OCI-LY1 (cell line): ENCODE results near the gene FHIT.
A peak's percentile ranks its signal among the peaks of the same experiment; 100 is the strongest.

Source experiments
- H2AFZ ChIP-seq: fragments of 200-600 bp; sonication (generic), shearing (Covaris generic); 2 replicates; pipeline ENCODE4 v1.6.0; 2014; ENCODE audit warnings: antibody characterized with exemption, mild to moderate bottlenecking, low read length
- H3F3A ChIP-seq: fragments of 200-600 bp; sonication (generic), shearing (Covaris generic); 2 replicates; pipeline ENCODE4 v1.6.0; 2014; ENCODE audit warnings: mild to moderate bottlenecking, antibody characterized with exemption, low read length, moderate library complexity; ENCODE audit not compliant: insufficient read depth
- H3K27ac ChIP-seq: fragments of 200-600 bp; sonication (generic); 2 replicates; pipeline ENCODE4 v1.5.1; 2014; ENCODE audit warnings: low read length, mixed run types, mild to moderate bottlenecking, low read depth; ENCODE audit not compliant: poor library complexity, severe bottlenecking
- H3K27me3 ChIP-seq: fragments of 200-600 bp; sonication (generic); 2 replicates; pipeline ENCODE4 v1.6.0; 2014; ENCODE audit warnings: antibody characterized with exemption, mild to moderate bottlenecking, low read length, moderate library complexity; ENCODE audit not compliant: insufficient read depth
- H3K36me3 ChIP-seq: fragments of 200-600 bp; sonication (generic); 2 replicates; pipeline ENCODE4 v1.6.1; 2014; ENCODE audit warnings: mild to moderate bottlenecking, antibody characterized with exemption, low read length, moderate library complexity, mixed read lengths; ENCODE audit not compliant: insufficient read depth
- H3K4me1 ChIP-seq: fragments of 200-600 bp; sonication (generic); 2 replicates; pipeline ENCODE4 v1.5.1; 2014; ENCODE audit warnings: mild to moderate bottlenecking, low read length, moderate library complexity; ENCODE audit not compliant: insufficient read depth, severe bottlenecking
- H3K4me2 ChIP-seq: fragments of 200-600 bp; sonication (generic), shearing (Covaris generic); 2 replicates; pipeline ENCODE4 v1.6.1; 2014; ENCODE audit warnings: low read length
- H3K4me3 ChIP-seq: fragments of 200-600 bp; sonication (generic); 2 replicates; pipeline ENCODE4 v1.5.1; 2014; ENCODE audit warnings: low read length, low read depth, mild to moderate bottlenecking, mixed read lengths; ENCODE audit not compliant: poor library complexity, severe bottlenecking
- H3K79me2 ChIP-seq: fragments of 200-600 bp; shearing (Covaris generic); 2 replicates; pipeline ENCODE4 v1.6.1; 2016; ENCODE audit warnings: mixed run types, low read length, mixed read lengths; ENCODE audit not compliant: insufficient read depth
- H3K9ac ChIP-seq: fragments of 200-600 bp; sonication (generic), shearing (Covaris generic); 2 replicates; pipeline ENCODE4 v1.6.1; 2014; ENCODE audit warnings: mild to moderate bottlenecking, low read length, mixed read lengths
- H3K9me2 ChIP-seq: fragments of 200-600 bp; sonication (generic), shearing (Covaris generic); 2 replicates; pipeline ENCODE4 v1.6.1; 2014; ENCODE audit warnings: low read depth, mild to moderate bottlenecking, low read length, mixed read lengths
- H3K9me3 ChIP-seq: fragments of 200-600 bp; shearing (Covaris generic); 2 replicates; pipeline ENCODE4 v1.6.1; 2014; ENCODE audit warnings: low read length, mixed read lengths
- H4K20me1 ChIP-seq: fragments of 200-600 bp; sonication (generic), shearing (Covaris generic); 2 replicates; pipeline ENCODE4 v1.6.0; 2016; ENCODE audit warnings: mild to moderate bottlenecking, low read length; ENCODE audit not compliant: insufficient read depth
- CTCF ChIP-seq: fragments of 200-600 bp; sonication (generic), shearing (Covaris generic); IDR thresholded peaks from 2 replicates; pipeline ENCODE4 v1.5.1; 2017; ENCODE audit warnings: mild to moderate bottlenecking, antibody characterized with exemption, low read length, moderate library complexity, mixed read lengths
- EZH2 ChIP-seq: fragments of 200-600 bp; sonication (generic), shearing (Covaris generic); IDR thresholded peaks from 2 replicates; pipeline ENCODE4 v1.8.0; 2017; ENCODE audit warnings: borderline replicate concordance, mixed run types, mild to moderate bottlenecking, antibody characterized with exemption, low read length, moderate library complexity, mixed read lengths

The FHIT gene

GRCh38 chr3:60650171-60650570 lies 601.1 kb downstream of the FHIT start:
- H3K4me1 ChIP-seq, result peaks cover 12% of the 10 kb centered on the region
- H3K4me2 ChIP-seq, result no peak overlapping the region
- no peak overlapping the region for H3K27ac ChIP-seq
- H3K9me3 ChIP-seq, result no peaks in the 10 kb centered on the region
- no peaks in the 10 kb centered on the region for H3K9me2 ChIP-seq
- no peaks in the 10 kb centered on the region for H3K79me2 ChIP-seq
- no peak overlapping the region for H2AFZ ChIP-seq
- H4K20me1 ChIP-seq, result no peaks in the 10 kb centered on the region
- TF ChIP-seq CTCF (peak; percentile 29; the same call in 1 of the 2 replicates), EZH2 (no peak)
- no peaks in the 10 kb centered on the region for H3F3A ChIP-seq
- no peak overlapping the region for H3K4me3 ChIP-seq
- H3K9ac ChIP-seq, result no peak overlapping the region
- no peaks in the 10 kb centered on the region for H3K27me3 ChIP-seq
- H3K36me3 ChIP-seq, result no peaks in the 10 kb centered on the region

GRCh38 chr3:60645801-60646200 lies 605.5 kb downstream of the FHIT start:
- H3K27ac ChIP-seq, result no peak overlapping the region
- no peak overlapping the region for H3K4me2 ChIP-seq
- H3K4me1 ChIP-seq, result peaks cover 13% of the 10 kb centered on the region
- no peaks in the 10 kb centered on the region for H3K9me2 ChIP-seq
- no peak overlapping the region for H3K4me3 ChIP-seq
- H3K79me2 ChIP-seq, result no peaks in the 10 kb centered on the region
- no peaks in the 10 kb centered on the region for H3F3A ChIP-seq
- H2AFZ ChIP-seq, result no peak overlapping the region
- H4K20me1 ChIP-seq, result no peaks in the 10 kb centered on the region
- TF ChIP-seq EZH2, result no peak
- no peak for TF ChIP-seq CTCF
- H3K9ac ChIP-seq, result no peak overlapping the region
- no peaks in the 10 kb centered on the region for H3K9me3 ChIP-seq
- no peaks in the 10 kb centered on the region for H3K27me3 ChIP-seq
- H3K36me3 ChIP-seq, result no peaks in the 10 kb centered on the region

DNA sequence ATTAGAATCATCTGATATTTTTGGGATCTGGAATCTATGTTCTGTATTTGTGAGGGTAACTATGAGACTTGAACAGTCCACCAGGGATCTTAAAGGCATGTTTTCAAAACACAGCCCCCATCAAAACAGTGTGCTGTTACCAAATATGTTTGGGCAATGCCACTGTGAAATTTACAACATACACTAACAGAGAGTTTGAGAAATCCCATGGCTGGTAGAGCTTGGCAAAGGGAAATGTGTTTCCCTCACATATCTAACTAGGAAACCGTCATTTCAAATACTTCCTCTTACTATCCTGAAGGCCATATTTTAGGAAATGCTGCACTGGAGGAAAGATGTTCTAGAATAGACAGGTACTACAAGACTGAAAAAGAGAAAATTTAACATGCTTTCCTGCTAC lies 607.4 kb downstream of the FHIT start:
- Histone ChIP-seq H3K79me2 (no peaks in the 10 kb centered on the region), H3K4me1 (peaks cover 13% of the 10 kb centered on the region), H4K20me1 (no peaks in the 10 kb centered on the region), H3K4me3 (no peak overlapping the region), H3K27ac (no peak overlapping the region), H3K9ac (no peak overlapping the region), H3K27me3 (no peaks in the 10 kb centered on the region), H3K9me2 (no peaks in the 10 kb centered on the region), H2AFZ (no peak overlapping the region), H3F3A (no peaks in the 10 kb centered on the region), H3K4me2 (no peak overlapping the region), H3K36me3 (no peaks in the 10 kb centered on the region), H3K9me3 (no peaks in the 10 kb centered on the region; the same call in 1 of the 2 replicates)
- no peak for TF ChIP-seq CTCF
- TF ChIP-seq EZH2, result no peak
